ENCODE results near the gene CTNNA2.

The CTNNA2 gene

DNA sequence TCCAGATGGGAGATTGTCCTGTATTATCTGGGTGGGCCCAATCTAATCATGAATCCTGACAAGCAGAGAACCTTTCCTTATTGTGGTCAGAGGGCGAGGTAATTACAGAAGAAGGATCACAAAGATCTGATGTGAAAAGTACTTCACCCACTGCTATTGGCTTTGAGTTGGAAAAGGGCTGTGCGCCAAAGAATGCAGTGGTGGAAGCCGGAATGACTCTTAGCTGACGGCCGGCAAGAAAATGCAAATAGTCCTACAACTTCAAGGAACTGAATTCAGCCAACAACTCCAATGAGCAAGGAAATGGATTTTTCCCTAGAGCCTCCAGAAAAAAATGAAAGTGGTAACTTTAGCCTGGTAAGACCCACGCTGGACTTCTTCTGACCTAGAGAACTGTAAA lies 67.3 kb downstream of the CTNNA2 start:
- Mint-ChIP-seq H3K36me3 (no peaks in the 10 kb centered on the region), H3K27me3 (no peaks in the 10 kb centered on the region), H3K4me1 (no peaks in the 10 kb centered on the region), H3K27ac (no peak overlapping the region), H3K4me3 (no peak overlapping the region), H3K9me3 (peaks cover 0 to 2% of the 10 kb centered on the region in 2 donors)
- DNase-seq (no peak), ATAC-seq (replicated peaks) (no peak)

DNA sequence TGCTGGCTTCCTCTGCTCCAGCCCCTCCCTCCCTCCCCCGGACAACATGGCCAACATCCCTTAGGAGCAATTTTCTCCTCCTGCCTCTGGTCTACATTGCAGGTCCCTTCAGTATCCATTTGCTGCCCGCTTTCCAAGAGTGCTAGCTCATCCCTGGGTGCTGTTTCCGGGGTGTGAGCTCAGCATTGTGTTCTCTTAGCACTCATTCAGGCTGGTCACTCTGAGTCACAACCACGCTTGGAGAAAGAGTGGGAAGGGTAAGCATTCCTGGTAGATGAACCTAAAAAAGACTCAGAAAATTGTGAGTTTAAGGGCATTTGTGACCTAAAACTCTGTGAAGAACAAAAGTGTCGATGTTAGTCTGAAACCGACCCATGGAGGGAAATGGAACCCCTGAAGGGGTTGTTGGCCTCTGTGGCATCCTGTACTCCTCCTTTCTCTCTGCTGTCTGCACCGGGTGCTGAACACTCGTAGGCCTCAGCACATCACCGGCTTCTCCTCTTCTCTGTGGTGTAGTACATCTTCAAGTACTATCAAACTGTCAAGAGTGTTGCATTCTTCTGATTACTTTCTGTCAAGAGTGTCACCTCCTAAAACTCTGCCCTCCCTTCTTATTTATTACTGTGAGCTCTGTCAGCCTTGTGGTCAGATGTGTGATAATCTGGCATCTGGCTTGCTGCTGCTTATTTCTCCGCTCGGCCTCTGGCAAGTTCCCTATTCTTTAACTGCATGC lies 73.0 kb downstream of the CTNNA2 start:
- Mint-ChIP-seq H3K4me3 (no peak overlapping the region), H3K27me3 (no peaks in the 10 kb centered on the region), H3K36me3 (no peaks in the 10 kb centered on the region), H3K4me1 (no peaks in the 10 kb centered on the region), H3K27ac (no peak overlapping the region), H3K9me3 (peaks cover 0 to 1% of the 10 kb centered on the region in 2 donors)
- ATAC-seq (replicated peaks) (no peak), DNase-seq (no peak)

DNA sequence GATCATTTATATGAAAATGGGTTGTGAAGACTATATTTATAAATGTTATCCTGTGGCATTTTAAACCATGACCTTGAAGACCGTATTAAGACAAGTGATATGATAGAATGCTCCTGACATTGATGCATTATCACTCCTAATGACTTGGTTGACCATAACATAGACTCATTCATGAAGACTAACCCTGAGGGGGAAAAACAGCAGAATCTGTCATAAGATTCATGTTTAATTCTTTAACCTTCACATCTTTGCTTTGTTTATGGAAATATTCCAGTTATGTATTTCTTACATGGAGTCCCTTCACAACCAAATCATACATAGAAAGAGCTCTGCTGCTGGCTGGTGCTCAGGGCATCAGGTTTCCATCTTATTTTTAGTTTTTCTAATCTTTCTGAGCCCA lies 78.4 kb downstream of the CTNNA2 start:
- Mint-ChIP-seq H3K27me3 (no peaks in the 10 kb centered on the region), H3K27ac (no peak overlapping the region), H3K36me3 (no peaks in the 10 kb centered on the region), H3K9me3 (peaks cover 0 to 1% of the 10 kb centered on the region in 2 donors), H3K4me1 (no peaks in the 10 kb centered on the region), H3K4me3 (no peak overlapping the region)
- ATAC-seq (replicated peaks) = no peak
- no peak for DNase-seq

DNA sequence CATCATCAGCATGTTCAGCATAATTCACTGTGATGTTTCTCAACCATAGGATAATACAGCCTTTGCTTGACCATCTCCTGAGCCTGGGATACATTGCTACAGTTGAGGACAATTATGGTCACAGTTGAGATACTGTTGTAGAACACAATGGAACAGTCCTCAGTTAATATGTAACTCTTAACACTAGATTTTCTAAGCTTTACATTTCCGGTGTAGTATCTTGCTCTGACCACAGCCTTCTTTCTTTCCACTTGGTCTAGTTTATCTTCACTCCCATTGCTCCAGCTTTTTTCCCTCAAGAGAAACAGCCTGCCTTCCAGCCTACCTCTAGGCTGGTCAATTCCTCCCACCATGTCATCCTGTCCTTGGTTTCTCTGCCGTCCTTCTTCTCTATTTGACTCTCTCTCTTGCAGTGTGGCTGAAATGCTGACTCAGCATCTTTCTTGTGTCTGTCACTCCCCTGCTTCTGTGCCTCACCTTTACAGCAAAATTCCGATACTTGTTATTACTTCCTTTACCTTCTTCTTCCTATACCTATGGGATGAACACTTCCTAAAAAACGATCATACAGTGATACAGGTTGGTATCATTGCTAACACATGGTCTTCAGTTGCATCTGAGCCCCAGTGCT lies 80.5 kb downstream of the CTNNA2 start:
- no peaks in the 10 kb centered on the region for H3K4me1 Mint-ChIP-seq
- H3K27me3 Mint-ChIP-seq = no peaks in the 10 kb centered on the region
- no peak for ATAC-seq (replicated peaks)
- H3K36me3 Mint-ChIP-seq = no peaks in the 10 kb centered on the region
- no peak overlapping the region for H3K27ac Mint-ChIP-seq
- no peak overlapping the region for H3K4me3 Mint-ChIP-seq
- DNase-seq = no peak
- no peaks in the 10 kb centered on the region for H3K9me3 Mint-ChIP-seq

DNA sequence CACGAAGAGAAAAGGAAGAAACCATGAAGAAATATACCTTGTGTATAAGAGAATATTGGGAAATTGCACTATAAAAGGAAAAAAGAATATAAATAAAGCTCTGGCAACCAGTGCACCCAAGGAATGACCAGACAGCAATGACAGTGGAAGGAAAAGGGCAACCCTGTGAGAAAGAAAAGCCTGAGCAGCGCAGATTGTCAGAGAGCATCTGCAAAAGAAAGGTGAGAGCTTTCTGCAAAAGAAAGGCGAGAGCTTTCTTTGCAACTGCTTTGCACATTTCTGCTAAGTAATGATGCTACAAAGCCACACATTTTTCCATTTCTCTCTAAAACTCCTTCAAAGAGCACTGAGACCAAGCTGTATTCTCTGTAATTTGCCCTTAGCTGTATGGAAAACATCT lies 83.6 kb downstream of the CTNNA2 start:
- ATAC-seq (replicated peaks) (no peak), DNase-seq (no peak)
- no peaks in the 10 kb centered on the region for H3K27me3 Mint-ChIP-seq
- H3K4me3 Mint-ChIP-seq = no peak overlapping the region
- no peaks in the 10 kb centered on the region for H3K36me3 Mint-ChIP-seq
- H3K27ac Mint-ChIP-seq = no peak overlapping the region
- H3K4me1 Mint-ChIP-seq = no peaks in the 10 kb centered on the region
- no peaks in the 10 kb centered on the region for H3K9me3 Mint-ChIP-seq

DNA sequence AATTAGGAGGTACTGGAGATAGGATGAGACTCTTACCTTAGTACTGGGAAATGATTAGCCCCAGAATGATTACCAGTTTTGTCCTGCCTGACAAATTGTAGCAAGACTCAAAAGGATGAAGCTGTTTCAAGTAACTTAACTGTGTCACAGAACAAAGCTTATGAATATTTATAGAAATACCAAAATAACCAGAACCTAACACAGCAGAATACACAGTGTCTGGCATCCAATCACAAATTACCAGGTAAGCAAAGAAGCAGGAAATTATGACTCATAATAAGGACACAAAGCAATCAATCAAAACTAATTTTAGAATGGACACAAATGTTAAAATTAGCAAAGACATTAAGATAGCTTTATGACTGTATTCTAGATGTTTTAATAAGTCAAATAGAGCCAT lies 91.9 kb downstream of the CTNNA2 start:
- DNase-seq (no peak), ATAC-seq (replicated peaks) (no peak)
- no peaks in the 10 kb centered on the region for H3K9me3 Mint-ChIP-seq
- no peaks in the 10 kb centered on the region for H3K27me3 Mint-ChIP-seq
- H3K36me3 Mint-ChIP-seq = no peaks in the 10 kb centered on the region
- H3K27ac Mint-ChIP-seq = no peak overlapping the region
- no peaks in the 10 kb centered on the region for H3K4me1 Mint-ChIP-seq
- H3K4me3 Mint-ChIP-seq = no peak overlapping the region

DNA sequence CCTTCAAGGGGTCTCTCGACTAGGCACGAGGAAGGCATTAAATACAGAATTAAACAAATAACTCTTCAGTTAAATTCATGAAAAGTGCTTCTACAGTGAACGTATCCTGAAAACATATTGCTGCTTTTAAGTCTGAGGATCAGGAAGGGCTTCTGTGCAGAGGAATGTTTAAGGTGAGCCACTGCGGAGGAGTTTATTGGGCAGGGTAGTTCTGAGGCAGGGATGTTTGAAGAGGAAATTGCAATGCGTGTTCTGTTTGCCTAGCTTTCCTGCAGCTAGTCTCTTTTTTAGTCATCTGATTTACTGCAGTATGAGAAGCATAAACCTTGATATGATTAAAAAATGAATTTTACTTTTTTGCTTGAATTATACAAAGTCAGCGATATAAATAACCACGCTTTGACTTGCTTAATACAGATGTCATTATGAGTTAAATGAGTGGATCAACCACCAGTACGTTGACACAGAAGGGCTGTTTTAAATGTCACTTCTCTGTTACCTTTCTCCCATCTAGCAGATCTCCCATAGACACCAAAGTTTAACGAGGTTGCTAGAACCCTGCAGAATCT lies 98.7 kb downstream of the CTNNA2 start:
- Mint-ChIP-seq H3K9me3 (peaks cover 0 to 3% of the 10 kb centered on the region in 2 donors), H3K4me1 (no peaks in the 10 kb centered on the region), H3K27ac (no peak overlapping the region), H3K36me3 (no peaks in the 10 kb centered on the region), H3K4me3 (no peak overlapping the region), H3K27me3 (no peaks in the 10 kb centered on the region)
- ATAC-seq (replicated peaks) = no peak
- DNase-seq = no peak

DNA sequence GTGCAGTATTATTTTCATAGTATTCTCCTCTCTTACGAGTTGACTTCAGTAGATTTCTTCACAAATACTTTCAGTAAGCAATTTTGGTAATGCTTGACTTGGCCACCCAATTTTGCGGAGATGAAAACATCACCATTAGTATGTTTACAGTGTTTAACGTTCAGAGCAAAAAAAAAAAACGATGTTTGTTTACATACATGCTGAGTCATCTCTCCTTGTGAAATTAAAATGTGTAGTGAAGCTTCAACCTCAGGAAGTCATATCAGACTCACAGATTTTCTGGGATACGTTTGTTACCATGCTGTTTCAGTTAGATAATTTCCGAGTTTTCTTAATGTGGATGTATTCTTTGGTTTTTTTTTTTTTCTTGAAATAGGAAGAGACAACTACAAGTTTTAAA lies 100.1 kb downstream of the CTNNA2 start:
- no peak for DNase-seq
- no peaks in the 10 kb centered on the region for H3K36me3 Mint-ChIP-seq
- no peak overlapping the region for H3K4me3 Mint-ChIP-seq
- H3K27me3 Mint-ChIP-seq = no peaks in the 10 kb centered on the region
- no peaks in the 10 kb centered on the region for H3K4me1 Mint-ChIP-seq
- no peak overlapping the region for H3K27ac Mint-ChIP-seq
- no peak for ATAC-seq (replicated peaks)
- peaks cover 0 to 4% of the 10 kb centered on the region in 2 donors for H3K9me3 Mint-ChIP-seq

DNA sequence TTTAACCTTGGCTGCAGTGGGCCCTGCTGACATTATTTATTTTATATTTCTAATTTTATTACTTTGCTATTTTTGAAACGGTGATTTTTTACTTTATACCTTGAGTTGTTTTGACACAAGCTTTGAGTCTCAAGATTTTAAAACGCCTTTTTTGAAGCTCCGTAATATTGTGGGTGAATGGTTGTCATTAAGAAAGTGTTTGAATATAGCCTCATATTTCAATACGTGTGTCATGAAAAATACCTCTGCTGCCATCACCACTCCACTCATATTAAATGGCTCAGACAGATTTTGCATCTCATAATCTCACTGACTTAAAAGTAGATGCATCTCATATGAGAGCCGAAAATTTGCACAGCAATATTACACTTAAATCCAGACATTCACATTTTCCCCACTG lies 106.6 kb downstream of the CTNNA2 start:
- peaks cover 4% of the 10 kb centered on the region in 2 donors for H3K9me3 Mint-ChIP-seq

DNA sequence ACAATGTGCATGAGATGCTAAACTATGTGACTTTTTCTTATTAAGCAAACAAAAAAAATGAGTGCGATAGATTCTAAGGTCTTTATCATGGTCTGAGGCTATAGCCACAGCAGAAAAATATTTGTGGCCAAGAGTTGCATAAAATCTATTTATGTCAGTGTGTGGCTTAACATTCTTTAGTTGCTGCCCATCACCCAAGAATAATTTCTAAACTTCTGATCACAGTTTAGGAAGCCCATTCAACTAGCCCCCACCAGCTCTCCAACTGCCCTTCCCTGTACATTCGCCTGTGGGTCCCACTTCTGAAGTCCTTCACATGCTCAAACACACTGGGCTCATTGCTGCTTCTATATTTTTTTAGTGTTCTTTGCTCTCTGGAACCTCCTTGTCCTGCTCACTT lies 107.1 kb downstream of the CTNNA2 start:
- no peaks in the 10 kb centered on the region for H3K27me3 Mint-ChIP-seq
- H3K9me3 Mint-ChIP-seq = peaks cover 4% of the 10 kb centered on the region in 2 donors
- ATAC-seq (replicated peaks) = no peak
- H3K4me3 Mint-ChIP-seq = no peak overlapping the region
- no peaks in the 10 kb centered on the region for H3K4me1 Mint-ChIP-seq
- no peak for DNase-seq
- H3K36me3 Mint-ChIP-seq = no peaks in the 10 kb centered on the region
- H3K27ac Mint-ChIP-seq = no peak overlapping the region

More for the DNA sequence above, 106.6 kb downstream of the CTNNA2 start:
- H3K27ac Mint-ChIP-seq = no peak overlapping the region
- no peaks in the 10 kb centered on the region for H3K27me3 Mint-ChIP-seq
- H3K4me3 Mint-ChIP-seq = no peak overlapping the region
- H3K4me1 Mint-ChIP-seq = no peaks in the 10 kb centered on the region
- DNase-seq (no peak), ATAC-seq (replicated peaks) (no peak)
- no peaks in the 10 kb centered on the region for H3K36me3 Mint-ChIP-seq

DNA sequence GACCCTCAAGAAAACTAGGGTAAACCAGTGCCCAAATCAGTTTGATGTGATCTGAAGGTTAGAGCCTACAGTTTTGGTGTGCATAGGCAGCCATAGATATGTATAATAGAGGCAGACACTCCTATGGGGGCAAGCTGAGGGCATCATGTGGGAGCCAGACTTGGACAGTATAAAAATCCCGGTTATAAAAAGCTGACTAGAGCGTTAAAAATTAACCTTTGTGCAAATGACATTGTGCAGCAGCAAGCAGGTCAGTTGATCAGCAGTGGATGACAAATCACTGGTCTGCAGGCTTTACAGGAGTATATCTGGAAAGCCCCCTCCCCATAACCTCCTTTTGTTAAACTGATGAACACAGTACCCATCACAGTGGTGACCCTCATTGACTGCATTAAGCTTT lies 107.8 kb downstream of the CTNNA2 start:
- Mint-ChIP-seq H3K27ac (no peak overlapping the region), H3K4me1 (no peaks in the 10 kb centered on the region), H3K9me3 (peaks cover 4% of the 10 kb centered on the region in 2 donors), H3K36me3 (no peaks in the 10 kb centered on the region), H3K4me3 (no peak overlapping the region), H3K27me3 (no peaks in the 10 kb centered on the region)
- DNase-seq = no peak
- no peak for ATAC-seq (replicated peaks)

DNA sequence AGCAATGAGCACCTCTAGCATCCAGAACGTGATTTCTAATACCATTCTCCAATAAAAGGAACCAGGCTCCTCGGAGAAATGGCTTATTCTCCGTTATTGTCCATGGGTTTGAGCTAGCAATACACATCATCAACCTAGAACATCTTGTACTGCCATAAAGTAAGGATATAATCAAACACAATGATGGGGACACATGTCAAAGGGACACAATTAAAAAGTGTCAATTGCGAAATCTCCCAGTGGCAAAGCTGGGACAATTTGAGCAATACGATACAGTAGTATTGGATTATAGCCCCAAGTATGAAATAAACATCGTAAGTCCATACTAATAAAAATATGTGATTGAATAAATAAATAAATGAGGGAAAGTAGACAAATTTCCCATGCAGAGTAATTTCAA lies 108.4 kb downstream of the CTNNA2 start:
- no peak for DNase-seq
- no peak overlapping the region for H3K27ac Mint-ChIP-seq
- no peaks in the 10 kb centered on the region for H3K36me3 Mint-ChIP-seq
- H3K9me3 Mint-ChIP-seq = peaks cover 4% of the 10 kb centered on the region in 2 donors
- H3K27me3 Mint-ChIP-seq = no peaks in the 10 kb centered on the region
- H3K4me3 Mint-ChIP-seq = no peak overlapping the region
- no peaks in the 10 kb centered on the region for H3K4me1 Mint-ChIP-seq
- no peak for ATAC-seq (replicated peaks)

DNA sequence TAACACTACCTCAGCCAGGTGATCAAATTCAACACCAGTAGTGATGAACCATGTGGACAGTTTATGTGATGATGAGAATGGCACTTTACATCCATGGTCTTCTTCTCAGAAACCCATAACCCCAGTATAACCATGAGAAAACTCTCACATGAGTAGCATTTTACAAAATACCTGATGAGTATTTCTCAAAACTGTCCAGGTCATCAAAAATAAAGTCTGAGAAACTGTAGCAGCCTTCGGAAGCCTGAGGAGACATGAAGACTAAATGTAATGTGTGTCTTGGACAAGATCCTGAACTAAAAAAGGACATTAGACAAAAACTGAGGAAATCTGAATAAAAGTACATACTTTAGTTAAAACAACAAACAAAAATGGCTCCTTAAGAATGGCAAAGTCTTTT lies 108.9 kb downstream of the CTNNA2 start:
- Mint-ChIP-seq H3K4me3 (no peak overlapping the region), H3K4me1 (no peaks in the 10 kb centered on the region), H3K9me3 (peaks cover 4% of the 10 kb centered on the region in 2 donors), H3K27ac (no peak overlapping the region), H3K36me3 (no peaks in the 10 kb centered on the region), H3K27me3 (no peaks in the 10 kb centered on the region)
- no peak for DNase-seq
- no peak for ATAC-seq (replicated peaks)

DNA sequence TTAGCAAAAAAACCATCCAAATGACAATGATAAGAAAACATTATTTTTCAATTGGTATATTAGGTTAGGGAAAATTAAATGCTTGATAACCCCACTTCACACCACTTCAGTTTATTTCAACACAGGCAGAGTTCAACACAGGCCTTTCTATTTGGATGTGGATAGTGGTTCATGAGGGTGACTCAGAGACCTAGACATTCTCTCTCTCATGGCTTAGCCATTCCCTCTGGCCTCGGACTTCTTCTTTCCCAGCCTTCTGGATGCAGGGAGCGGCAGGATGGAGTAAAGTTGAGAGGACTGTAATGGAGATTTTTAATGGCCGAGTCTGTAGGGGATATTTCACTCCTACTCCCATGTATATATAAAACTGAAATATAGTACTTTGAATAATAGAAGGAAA lies 109.7 kb downstream of the CTNNA2 start:
- Mint-ChIP-seq H3K27me3 (no peaks in the 10 kb centered on the region), H3K9me3 (peaks cover 4% of the 10 kb centered on the region in 2 donors), H3K4me1 (no peaks in the 10 kb centered on the region), H3K4me3 (no peak overlapping the region), H3K27ac (no peak overlapping the region), H3K36me3 (no peaks in the 10 kb centered on the region)
- no peak for ATAC-seq (replicated peaks)
- no peak for DNase-seq

DNA sequence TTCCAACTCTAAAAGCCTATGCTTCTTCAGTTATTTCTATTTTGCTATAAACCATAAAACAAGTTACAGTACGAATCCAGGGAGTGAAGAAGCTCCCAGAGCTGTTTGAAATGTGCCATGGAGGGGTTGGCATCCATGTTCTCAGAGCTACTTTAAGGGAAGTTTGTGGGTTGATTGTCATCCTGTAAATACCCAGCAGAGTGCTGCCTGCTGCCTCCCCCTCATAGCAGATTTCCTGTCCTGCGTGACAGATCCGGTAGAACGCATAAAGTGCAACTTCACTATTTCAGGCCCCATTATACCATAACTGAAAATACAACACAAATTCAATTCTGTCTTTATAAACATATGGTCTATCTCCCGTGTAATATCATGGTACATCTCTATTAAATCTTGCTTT lies 114.4 kb downstream of the CTNNA2 start:
- no peak overlapping the region for H3K27ac Mint-ChIP-seq
- no peak overlapping the region for H3K4me3 Mint-ChIP-seq
- no peaks in the 10 kb centered on the region for H3K27me3 Mint-ChIP-seq
- DNase-seq (no peak), ATAC-seq (replicated peaks) (no peak)
- no peaks in the 10 kb centered on the region for H3K4me1 Mint-ChIP-seq
- no peaks in the 10 kb centered on the region for H3K36me3 Mint-ChIP-seq
- H3K9me3 Mint-ChIP-seq = peaks cover 0 to 3% of the 10 kb centered on the region in 2 donors

Data from stimulated activated naive B cell treated with anti-CD40 and anti-IgM and Interleukin-4, amounts not matched to agents 10 μg/mL and 1 μg/mL and 100 μg/mL, for 72 hours (primary cell).